Loucy (cell line): Measurements from ENCODE around the gene LRRC28.
"Not testable (repeated sequence)": the region's sequence is repeated elsewhere in the genome, so short reads cannot be mapped to it uniquely, and the experiment has no call there.

Experiments
- H2AFZ ChIP-seq: fragments of 200-600 bp; sonication (generic); 2 replicates; pipeline ENCODE4 v1.6.0; 2016; ENCODE audit warnings: antibody characterized with exemption, mild to moderate bottlenecking, low read length, moderate library complexity
- H3F3A ChIP-seq: fragments of 200-600 bp; 2 replicates; pipeline ENCODE4 v1.6.0; 2016; ENCODE audit warnings: antibody characterized with exemption, low read depth, mild to moderate bottlenecking
- H3K27me3 ChIP-seq: fragments of 200-600 bp; sonication (generic); 2 replicates; pipeline ENCODE4 v1.6.1; 2014; ENCODE audit warnings: low read length, mild to moderate bottlenecking; ENCODE audit not compliant: insufficient read depth, poor library complexity, severe bottlenecking
- H3K36me3 ChIP-seq: fragments of 200-600 bp; sonication (generic); 2 replicates; pipeline ENCODE4 v1.6.1; 2016; ENCODE audit warnings: low read length; ENCODE audit not compliant: insufficient read depth
- H3K4me1 ChIP-seq: fragments of 200-600 bp; sonication (generic); 2 replicates; pipeline ENCODE4 v1.5.1; 2014; ENCODE audit warnings: low read length, mild to moderate bottlenecking; ENCODE audit not compliant: insufficient read depth, poor library complexity, severe bottlenecking
- H3K4me2 ChIP-seq: fragments of 200-600 bp; sonication (generic); 2 replicates; pipeline ENCODE4 v1.6.0; 2014; ENCODE audit warnings: antibody characterized with exemption, low read length, low read depth, mild to moderate bottlenecking; ENCODE audit not compliant: poor library complexity, severe bottlenecking
- H3K4me3 ChIP-seq: fragments of 200-600 bp; sonication (generic); 2 replicates; pipeline ENCODE4 v1.5.1; 2014; ENCODE audit warnings: low read length, mild to moderate bottlenecking, mixed read lengths; ENCODE audit not compliant: poor library complexity, severe bottlenecking
- H3K79me2 ChIP-seq: fragments of 200-600 bp; sonication (generic); 2 replicates; pipeline ENCODE4 v1.6.1; 2014; ENCODE audit warnings: low read length; ENCODE audit not compliant: insufficient read depth
- H3K9ac ChIP-seq: fragments of 200-600 bp; sonication (generic); 2 replicates; pipeline ENCODE4 v1.6.0; 2014; ENCODE audit warnings: mild to moderate bottlenecking, low read depth, low read length, moderate library complexity; ENCODE audit not compliant: poor library complexity, severe bottlenecking
- H3K9me2 ChIP-seq: fragments of 200-600 bp; sonication (generic); replicated peaks from 2 replicates; pipeline ENCODE4 v1.6.1; 2016; ENCODE audit warnings: low read depth, low read length, mixed read lengths
- H3K9me3 ChIP-seq: fragments of 200-600 bp; sonication (generic); 2 replicates; pipeline ENCODE4 v1.6.1; 2014; ENCODE audit warnings: mild to moderate bottlenecking, antibody characterized with exemption, low read length, low read depth; ENCODE audit not compliant: insufficient read depth
- H4K20me1 ChIP-seq: fragments of 200-600 bp; sonication (generic); 2 replicates; pipeline ENCODE4 v1.6.0; 2014; ENCODE audit warnings: antibody characterized with exemption, low read length, mild to moderate bottlenecking; ENCODE audit not compliant: insufficient read depth, poor library complexity, severe bottlenecking
- CTCF ChIP-seq: fragments of 200-600 bp; sonication (generic); conservative IDR thresholded peaks from 2 replicates; pipeline ENCODE4 v1.5.1; 2014; ENCODE audit warnings: mild to moderate bottlenecking, antibody characterized with exemption, low read length
- EZH2phosphoT487 ChIP-seq: fragments of 200-600 bp; IDR thresholded peaks from 2 replicates; pipeline ENCODE4 v1.6.1; 2018; ENCODE audit warnings: antibody characterized with exemption, mild to moderate bottlenecking, moderate library complexity, borderline replicate concordance

The LRRC28 gene

DNA sequence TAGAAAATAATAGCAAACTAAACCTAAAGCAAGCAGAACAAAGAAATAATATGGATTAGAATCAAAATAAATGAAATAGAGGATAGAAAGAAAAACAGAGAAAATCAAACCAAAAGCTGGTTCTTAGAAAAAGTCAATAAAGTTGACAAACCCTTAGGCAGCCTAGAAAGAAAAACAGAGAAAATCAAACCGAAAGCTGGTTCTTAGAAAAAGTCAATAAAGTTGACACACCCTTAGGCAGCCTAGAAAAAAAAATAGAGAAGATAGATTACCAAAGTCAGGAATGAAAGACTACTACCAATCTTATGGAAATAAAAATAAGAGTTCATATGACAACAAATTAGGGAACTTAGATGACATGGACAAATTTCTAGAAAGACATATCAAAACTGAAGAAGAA lies 142.4 kb downstream of the LRRC28 start:
- Histone ChIP-seq H3K4me2 (no peak overlapping the region), H3F3A (no peaks in the 10 kb centered on the region), H3K9me2 (no peaks in the 10 kb centered on the region), H3K27me3 (no peaks in the 10 kb centered on the region), H2AFZ (no peak overlapping the region), H3K4me3 (no peak overlapping the region), H3K36me3 (no peaks in the 10 kb centered on the region), H3K4me1 (peaks cover 7% of the 10 kb centered on the region), H3K9ac (no peak overlapping the region), H3K9me3 (no peaks in the 10 kb centered on the region; the same call in none of the 2 replicates), H4K20me1 (no peaks in the 10 kb centered on the region), H3K79me2 (no peaks in the 10 kb centered on the region)
- no peak for TF ChIP-seq EZH2phosphoT487

GRCh38 chr15:99396375-99396774 lies 145.1 kb downstream of the LRRC28 start:
- no peaks in the 10 kb centered on the region for H3F3A ChIP-seq
- H2AFZ ChIP-seq, result no peak overlapping the region
- H3K9me2 ChIP-seq, result no peaks in the 10 kb centered on the region
- no peaks in the 10 kb centered on the region for H4K20me1 ChIP-seq
- H3K4me2 ChIP-seq, result no peak overlapping the region
- H3K9ac ChIP-seq, result no peak overlapping the region
- no peaks in the 10 kb centered on the region; the same call in none of the 2 replicates for H3K9me3 ChIP-seq
- no peaks in the 10 kb centered on the region for H3K4me1 ChIP-seq
- H3K36me3 ChIP-seq, result no peaks in the 10 kb centered on the region
- no peaks in the 10 kb centered on the region for H3K27me3 ChIP-seq
- no peaks in the 10 kb centered on the region for H3K79me2 ChIP-seq
- TF ChIP-seq EZH2phosphoT487, result no peak
- no peak for TF ChIP-seq CTCF
- H3K4me3 ChIP-seq, result no peak overlapping the region

DNA sequence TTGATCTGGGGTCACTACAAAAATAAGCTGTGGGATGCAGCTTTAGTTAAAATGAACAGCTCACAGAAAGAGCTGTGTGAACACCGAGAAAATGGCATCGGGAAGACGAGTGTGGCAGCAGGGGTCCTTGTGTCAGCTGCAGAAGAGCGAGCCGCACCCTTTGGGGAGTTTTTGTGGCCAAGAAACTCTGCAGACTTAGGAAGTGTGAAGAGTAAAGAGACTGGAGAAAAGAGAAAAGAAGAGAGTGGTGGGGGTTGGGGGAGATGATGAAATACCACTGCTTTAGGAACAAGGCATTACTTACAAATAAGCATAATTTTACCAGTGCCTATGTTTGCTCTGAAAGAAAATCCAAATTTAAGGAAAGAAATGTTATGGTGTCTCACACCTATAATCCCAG lies 147.8 kb downstream of the LRRC28 start:
- Histone ChIP-seq H2AFZ (no peak overlapping the region), H3K36me3 (no peaks in the 10 kb centered on the region), H3K9ac (no peak overlapping the region), H3K9me2 (no peaks in the 10 kb centered on the region), H3F3A (no peaks in the 10 kb centered on the region), H3K27me3 (no peaks in the 10 kb centered on the region), H3K4me2 (no peak overlapping the region), H3K79me2 (no peaks in the 10 kb centered on the region), H4K20me1 (no peaks in the 10 kb centered on the region), H3K4me3 (no peak overlapping the region), H3K9me3 (no peaks in the 10 kb centered on the region), H3K4me1 (no peaks in the 10 kb centered on the region)
- TF ChIP-seq CTCF, result no peak
- TF ChIP-seq EZH2phosphoT487, result no peak

- Histone ChIP-seq H3K9me3 (no peaks in the 10 kb centered on the region), H3F3A (no peaks in the 10 kb centered on the region), H3K79me2 (no peaks in the 10 kb centered on the region), H3K27me3 (no peaks in the 10 kb centered on the region), H3K9ac (no peak overlapping the region), H3K9me2 (no peaks in the 10 kb centered on the region), H3K36me3 (no peaks in the 10 kb centered on the region), H3K4me2 (no peak overlapping the region), H2AFZ (no peak overlapping the region), H3K4me1 (no peaks in the 10 kb centered on the region), H4K20me1 (no peaks in the 10 kb centered on the region), H3K4me3 (no peak overlapping the region)
- no peak for TF ChIP-seq CTCF
- TF ChIP-seq EZH2phosphoT487, result no peak
Observed at GRCh38 chr15:99399618-99400017, 148.3 kb downstream of the LRRC28 start.

DNA sequence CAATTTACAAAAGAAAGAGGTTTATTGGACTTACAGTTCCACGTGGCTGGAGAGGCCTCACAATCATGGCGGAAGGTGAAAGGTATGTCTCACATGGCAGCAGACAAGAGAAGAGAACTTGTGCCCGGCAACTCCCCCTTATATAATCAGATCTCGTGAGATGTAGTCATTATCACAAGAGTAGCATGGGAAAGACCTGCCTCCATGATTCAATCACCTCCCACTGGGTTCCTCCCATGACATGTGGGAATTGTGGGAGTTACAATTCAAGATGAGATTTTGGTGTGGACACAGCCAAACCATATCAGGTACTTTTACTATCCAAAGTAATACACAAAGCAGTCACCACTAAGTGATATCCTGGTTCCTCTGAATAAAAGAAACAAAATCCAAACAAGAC lies 149.9 kb downstream of the LRRC28 start:
- H2AFZ ChIP-seq, H3K27me3 ChIP-seq, H3K79me2 ChIP-seq, H3F3A ChIP-seq, H3K9me2 ChIP-seq, H3K4me3 ChIP-seq, H4K20me1 ChIP-seq, H3K4me2 ChIP-seq, H3K4me1 ChIP-seq, H3K36me3 ChIP-seq, H3K9me3 ChIP-seq, H3K9ac ChIP-seq: not testable (repeated sequence)
